DOHH2 (cell line): Measurements from ENCODE around the gene GNA14.

Experiments used
- H3F3A ChIP-seq: fragments of 200-600 bp; sonication (generic), shearing (Covaris generic); 2 replicates; pipeline ENCODE4 v1.6.0; 2016; ENCODE audit warnings: antibody characterized with exemption, mild to moderate bottlenecking; ENCODE audit not compliant: control insufficient read depth, insufficient read depth
- H3K27ac ChIP-seq: fragments of 200-600 bp; sonication (generic); 2 replicates; pipeline ENCODE4 v1.5.1; 2014; ENCODE audit warnings: low read depth, mild to moderate bottlenecking, low read length, moderate library complexity
- H3K27me3 ChIP-seq: fragments of 200-600 bp; sonication (generic); 2 replicates; pipeline ENCODE4 v1.6.1; 2014; ENCODE audit warnings: mild to moderate bottlenecking, low read length, mixed read lengths; ENCODE audit not compliant: control insufficient read depth
- H3K36me3 ChIP-seq: fragments of 200-600 bp; sonication (generic); 2 replicates; pipeline ENCODE4 v1.6.1; 2014; ENCODE audit warnings: mild to moderate bottlenecking, low read length, moderate library complexity, mixed read lengths; ENCODE audit not compliant: control insufficient read depth
- H3K4me1 ChIP-seq: fragments of 200-600 bp; sonication (generic); 2 replicates; pipeline ENCODE4 v1.6.1; 2014; ENCODE audit warnings: mild to moderate bottlenecking, low read length, mixed read lengths; ENCODE audit not compliant: control insufficient read depth
- H3K4me2 ChIP-seq: fragments of 200-600 bp; sonication (generic); 2 replicates; pipeline ENCODE4 v1.6.0; 2014; ENCODE audit warnings: mild to moderate bottlenecking, low read length, moderate library complexity
- H3K4me3 ChIP-seq: fragments of 200-600 bp; sonication (generic); 2 replicates; pipeline ENCODE4 v1.5.1; 2014; ENCODE audit warnings: mild to moderate bottlenecking, low read length, mixed read lengths
- H3K79me2 ChIP-seq: fragments of 200-600 bp; sonication (generic); 2 replicates; pipeline ENCODE4 v1.6.1; 2014; ENCODE audit warnings: mild to moderate bottlenecking, low read length, mixed read lengths; ENCODE audit not compliant: control insufficient read depth
- H3K9me2 ChIP-seq: fragments of 200-600 bp; sonication (generic); replicated peaks from 2 replicates; pipeline ENCODE4 v1.6.1; 2014; ENCODE audit warnings: mild to moderate bottlenecking, low read length, mixed read lengths; ENCODE audit not compliant: control insufficient read depth
- H3K9me3 ChIP-seq: fragments of 200-600 bp; sonication (generic); 2 replicates; pipeline ENCODE4 v1.6.1; 2014; ENCODE audit warnings: antibody characterized with exemption, low read length, mixed read lengths; ENCODE audit not compliant: control insufficient read depth, insufficient read depth
- H4K20me1 ChIP-seq: fragments of 200-600 bp; sonication (generic); 2 replicates; pipeline ENCODE4 v1.6.0; 2014; ENCODE audit warnings: low read depth, mild to moderate bottlenecking, antibody characterized with exemption, low read length, moderate library complexity; ENCODE audit not compliant: control insufficient read depth, insufficient read depth
- CTCF ChIP-seq: fragments of 200-600 bp; sonication (generic); IDR thresholded peaks from one replicate; pipeline ENCODE4 v1.5.1; 2014; ENCODE audit warnings: antibody characterized with exemption, mild to moderate bottlenecking, low read depth, low read length; ENCODE audit not compliant: poor library complexity, severe bottlenecking
- EZH2phosphoT487 ChIP-seq: fragments of 200-600 bp; sonication (generic); IDR thresholded peaks from 2 replicates; pipeline ENCODE4 v1.6.1; 2017; ENCODE audit warnings: borderline replicate concordance, mild to moderate bottlenecking, antibody characterized with exemption, low read length, moderate library complexity, mixed read lengths

Gene GNA14

GRCh38 chr9:77600810-77601209 lies 47.3 kb downstream of the GNA14 start:
- TF ChIP-seq CTCF (no peak), EZH2phosphoT487 (no peak)
- no peak overlapping the region for H3K27ac ChIP-seq

GRCh38 chr9:77599492-77599891 lies 48.6 kb downstream of the GNA14 start:
- Histone ChIP-seq H3K4me3 (no peak overlapping the region), H3K27me3 (no peaks in the 10 kb centered on the region), H3K79me2 (no peaks in the 10 kb centered on the region), H3K27ac (no peak overlapping the region), H3K9me3 (no peaks in the 10 kb centered on the region), H3K4me1 (no peaks in the 10 kb centered on the region), H3K9me2 (no peaks in the 10 kb centered on the region), H3F3A (no peaks in the 10 kb centered on the region), H3K4me2 (no peak overlapping the region), H3K36me3 (no peaks in the 10 kb centered on the region), H4K20me1 (no peaks in the 10 kb centered on the region)
- no peak for TF ChIP-seq EZH2phosphoT487
- TF ChIP-seq CTCF: no peak

More at GRCh38 chr9:77600810-77601209, 47.3 kb downstream of the GNA14 start:
- Histone ChIP-seq H3F3A (no peaks in the 10 kb centered on the region), H3K9me3 (no peaks in the 10 kb centered on the region), H3K27me3 (no peaks in the 10 kb centered on the region), H3K4me3 (no peak overlapping the region), H3K4me2 (no peak overlapping the region), H3K9me2 (no peaks in the 10 kb centered on the region), H3K4me1 (no peaks in the 10 kb centered on the region), H4K20me1 (no peaks in the 10 kb centered on the region), H3K36me3 (no peaks in the 10 kb centered on the region), H3K79me2 (no peaks in the 10 kb centered on the region)

- H3K27me3 ChIP-seq: no peaks in the 10 kb centered on the region
- H4K20me1 ChIP-seq: no peaks in the 10 kb centered on the region
- H3K4me1 ChIP-seq: no peaks in the 10 kb centered on the region
- H3K79me2 ChIP-seq: no peaks in the 10 kb centered on the region
- H3K9me3 ChIP-seq: no peaks in the 10 kb centered on the region
- no peaks in the 10 kb centered on the region for H3F3A ChIP-seq
- no peak for TF ChIP-seq EZH2phosphoT487
- no peak for TF ChIP-seq CTCF
- no peaks in the 10 kb centered on the region for H3K9me2 ChIP-seq
- H3K4me3 ChIP-seq: no peak overlapping the region
- H3K36me3 ChIP-seq: no peaks in the 10 kb centered on the region
- H3K27ac ChIP-seq: no peak overlapping the region
- H3K4me2 ChIP-seq: no peak overlapping the region
Measured at GRCh38 chr9:77598991-77599390, 49.1 kb downstream of the GNA14 start.

- H3K27me3 ChIP-seq: no peaks in the 10 kb centered on the region
- no peaks in the 10 kb centered on the region for H3K9me2 ChIP-seq
- no peaks in the 10 kb centered on the region for H3K36me3 ChIP-seq
- no peak overlapping the region for H3K27ac ChIP-seq
- H4K20me1 ChIP-seq: no peaks in the 10 kb centered on the region
- H3K4me1 ChIP-seq: no peaks in the 10 kb centered on the region
- H3K4me3 ChIP-seq: no peak overlapping the region
- no peak for TF ChIP-seq CTCF
- no peak for TF ChIP-seq EZH2phosphoT487
- no peaks in the 10 kb centered on the region for H3K79me2 ChIP-seq
- no peaks in the 10 kb centered on the region for H3K9me3 ChIP-seq
- no peak overlapping the region for H3K4me2 ChIP-seq
- H3F3A ChIP-seq: no peaks in the 10 kb centered on the region
Measured at GRCh38 chr9:77598524-77598923, 49.6 kb downstream of the GNA14 start.
